GM12865 (cell line): ENCODE measurements around the gene SPZ1.

ENCODE experiments used
- DNase-seq: peaks from one replicate; pipeline ENCODE4 v3.0.0; 2010; ENCODE audit warnings: low read depth
- H3K4me3 ChIP-seq: 2 replicates; pipeline ENCODE4 v1.5.1; 2011; ENCODE audit warnings: mild to moderate bottlenecking, low read depth, low read length, control low read depth
- CTCF ChIP-seq: IDR thresholded peaks from 2 replicates; pipeline ENCODE4 v1.5.1; 2011; ENCODE audit warnings: low read length, control low read depth, low read depth, inconsistent platforms; ENCODE audit not compliant: insufficient read depth; ENCODE audit errors: missing control alignments

SPZ1 gene

GRCh38 chr5:80357671-80358070 is 37.9 kb downstream of the SPZ1 start:
- DNase-seq: no peak
- no peak overlapping the region for H3K4me3 ChIP-seq
- no peak for TF ChIP-seq CTCF

- no peak for DNase-seq
- no peak overlapping the region for H3K4me3 ChIP-seq
- no peak for TF ChIP-seq CTCF
These were observed 41.2 kb downstream of the SPZ1 start for GRCh38 chr5:80360914-80361444.

- no peak for TF ChIP-seq CTCF
- no peak overlapping the region for H3K4me3 ChIP-seq
- DNase-seq: no peak
These were observed 45.1 kb downstream of the SPZ1 start for GRCh38 chr5:80364892-80365291.

DNA sequence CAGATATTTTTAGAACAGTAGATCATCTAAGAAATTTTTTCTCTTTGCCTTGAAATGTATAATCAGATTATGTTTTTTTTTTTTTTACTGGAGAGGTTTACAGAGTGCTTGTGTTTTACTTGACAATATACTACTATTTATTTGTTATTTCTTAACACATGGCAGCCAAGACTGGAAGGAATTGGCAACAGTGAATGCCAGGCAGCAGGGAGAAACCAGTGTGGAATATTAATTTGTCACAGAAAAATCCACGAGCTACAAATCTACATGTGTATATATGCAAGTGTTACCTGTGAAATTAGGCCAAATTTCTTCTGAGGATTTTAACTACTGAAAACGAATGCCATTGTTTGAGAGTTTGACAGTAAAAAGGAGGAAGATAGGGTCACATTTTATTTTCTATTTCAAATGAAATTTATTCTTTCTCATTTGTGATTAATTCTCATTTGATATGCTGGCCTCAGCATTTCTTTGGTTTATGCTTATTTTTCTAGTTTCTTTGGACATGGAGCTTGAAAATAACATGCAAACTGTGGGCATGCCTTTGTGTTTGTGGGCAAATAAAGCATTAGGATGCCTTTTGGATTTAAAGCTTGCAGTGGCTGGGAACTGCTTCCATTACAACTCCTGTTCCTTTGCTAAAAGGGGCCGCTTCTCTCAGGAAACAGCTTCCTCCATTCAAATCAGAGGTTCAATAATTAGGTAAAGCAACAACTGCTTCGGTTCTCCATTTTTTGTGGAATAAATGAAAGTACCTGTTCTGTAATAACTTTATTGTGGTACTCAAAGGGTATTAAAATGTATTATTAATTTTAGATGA is 49.1 kb downstream of the SPZ1 start:
- no peak overlapping the region for H3K4me3 ChIP-seq
- DNase-seq: no peak
- no peak for TF ChIP-seq CTCF

- TF ChIP-seq CTCF: no peak
- no peak overlapping the region for H3K4me3 ChIP-seq
- DNase-seq: no peak
These were observed 49.7 kb downstream of the SPZ1 start for GRCh38 chr5:80369521-80369920.

DNA sequence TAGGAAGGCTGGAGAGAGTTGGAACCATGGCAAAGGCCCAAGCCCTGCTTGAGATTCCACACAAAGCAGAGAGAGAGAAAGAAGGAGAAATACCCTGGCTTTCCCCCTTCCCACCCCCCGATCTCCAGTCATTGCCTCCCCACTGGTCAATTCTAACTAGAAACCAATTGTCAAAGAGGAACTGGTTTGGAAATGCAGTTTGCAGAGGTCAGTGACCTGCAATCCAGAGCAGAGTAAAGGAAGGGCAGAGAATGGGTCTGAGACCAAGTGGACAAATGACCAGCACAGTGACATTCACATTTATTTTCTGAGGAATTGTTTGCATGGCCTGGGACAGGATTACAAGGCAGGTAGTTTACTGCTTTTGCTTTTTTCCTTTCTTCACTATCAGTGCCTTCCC is 50.6 kb downstream of the SPZ1 start:
- no peak for TF ChIP-seq CTCF
- DNase-seq: no peak
- H3K4me3 ChIP-seq: no peak overlapping the region
